GM12873 (cell line): ENCODE measurements around the gene CLCN3.

Experiments
- TF ChIP-seq, protein P1 (sequence below): IDR thresholded peaks from 2 replicates; pipeline ENCODE4 v1.5.1; 2012; ENCODE audit warnings: low read depth, mild to moderate bottlenecking, moderate library complexity, low read length, control low read depth; ENCODE audit not compliant: insufficient read depth; ENCODE audit errors: missing control alignments

The CLCN3 gene

GRCh38 chr4:169618986-169619385 lies 1.4 kb upstream of the CLCN3 start:
- TF ChIP-seq, protein P1, sequence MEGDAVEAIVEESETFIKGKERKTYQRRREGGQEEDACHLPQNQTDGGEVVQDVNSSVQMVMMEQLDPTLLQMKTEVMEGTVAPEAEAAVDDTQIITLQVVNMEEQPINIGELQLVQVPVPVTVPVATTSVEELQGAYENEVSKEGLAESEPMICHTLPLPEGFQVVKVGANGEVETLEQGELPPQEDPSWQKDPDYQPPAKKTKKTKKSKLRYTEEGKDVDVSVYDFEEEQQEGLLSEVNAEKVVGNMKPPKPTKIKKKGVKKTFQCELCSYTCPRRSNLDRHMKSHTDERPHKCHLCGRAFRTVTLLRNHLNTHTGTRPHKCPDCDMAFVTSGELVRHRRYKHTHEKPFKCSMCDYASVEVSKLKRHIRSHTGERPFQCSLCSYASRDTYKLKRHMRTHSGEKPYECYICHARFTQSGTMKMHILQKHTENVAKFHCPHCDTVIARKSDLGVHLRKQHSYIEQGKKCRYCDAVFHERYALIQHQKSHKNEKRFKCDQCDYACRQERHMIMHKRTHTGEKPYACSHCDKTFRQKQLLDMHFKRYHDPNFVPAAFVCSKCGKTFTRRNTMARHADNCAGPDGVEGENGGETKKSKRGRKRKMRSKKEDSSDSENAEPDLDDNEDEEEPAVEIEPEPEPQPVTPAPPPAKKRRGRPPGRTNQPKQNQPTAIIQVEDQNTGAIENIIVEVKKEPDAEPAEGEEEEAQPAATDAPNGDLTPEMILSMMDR = no peak

DNA sequence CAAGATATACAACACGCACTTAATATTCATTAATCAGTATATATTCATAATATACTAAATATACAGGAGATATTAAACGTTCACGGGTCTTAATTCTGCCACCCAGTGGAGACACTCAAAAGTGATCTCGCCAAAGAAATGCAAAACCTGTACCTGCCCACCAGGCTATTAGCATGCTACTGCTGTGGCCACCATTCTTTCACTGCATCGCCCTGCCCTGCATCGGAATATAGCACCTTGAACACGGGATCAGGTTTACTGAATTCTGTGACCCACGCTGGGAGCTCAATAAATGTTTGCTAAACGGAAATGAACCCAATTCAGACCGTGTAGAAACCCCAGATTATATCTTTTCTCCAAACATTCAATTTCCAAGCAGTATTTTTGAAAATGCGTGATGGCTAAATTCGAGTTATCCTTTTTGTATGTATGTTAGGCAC lies 840 bp upstream of the CLCN3 start:
- TF ChIP-seq, protein P1 = peak; percentile 64

- TF ChIP-seq, protein P1 = no peak
These were observed 486 bp downstream of the CLCN3 start for GRCh38 chr4:169620880-169621248.

GRCh38 chr4:169621731-169622492 lies 1.5 kb downstream of the CLCN3 start:
- TF ChIP-seq, protein P1 = no peak

- TF ChIP-seq, protein P1 = no peak
These were observed 2.2 kb downstream of the CLCN3 start for GRCh38 chr4:169622566-169622965.

DNA sequence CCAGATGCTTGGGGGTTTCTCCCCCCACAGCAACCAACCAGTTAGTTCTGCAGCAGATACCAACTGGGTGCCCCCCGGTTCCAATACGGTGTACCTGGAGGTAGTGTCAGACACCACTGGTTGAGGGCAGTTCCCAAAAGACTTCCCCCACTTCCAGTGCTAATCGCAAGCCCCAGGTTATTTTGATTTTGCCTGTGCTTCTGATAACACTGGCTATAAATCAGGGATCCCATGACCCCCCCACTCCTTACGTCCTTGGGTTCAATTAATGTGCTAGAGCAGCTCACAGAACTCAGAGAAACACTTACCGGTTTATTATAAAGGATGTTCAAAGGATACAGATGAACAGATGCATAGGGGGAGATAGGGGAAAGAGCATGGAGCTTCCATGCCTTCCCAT lies 5.5 kb downstream of the CLCN3 start:
- TF ChIP-seq, protein P1 = no peak

GRCh38 chr4:169626331-169627282 lies 6.2 kb downstream of the CLCN3 start:
- TF ChIP-seq, protein P1 = no peak
